GM12878 (cell line): ENCODE results near the gene FCHSD2. TPM values are rescaled to one million over a fixed set of nuclear protein-coding genes. Genes with fewer than 3 reads are reported as not detected.

Experiments used
- ATAC-seq: fragments of 200-7000 bp; cut with Tn5 transposase; 3 replicates; pipeline ENCODE4 v1.9.1; 2020; ENCODE audit warnings: mild to moderate bottlenecking, moderate library complexity
- BruUV-seq: library from RNA; stranded (reverse); fragments of 400-500 nt; replicated peaks from 2 replicates; lab custom pipeline; 2021; lab: Mats Ljungman, UMichigan
- CTCF ChIA-PET: fragments of 300-600 bp; sonication (Branson Sonifier 250); formaldehyde crosslinking; extraction: SDS; loops from one replicate; lab custom pipeline; 2021; ENCODE audit warnings: inconsistent platforms; lab: Yijun Ruan, JAX
- POLR2A ChIA-PET: fragments of 350-600 bp; formaldehyde crosslinking; extraction: SDS; loops from one replicate; lab custom pipeline; 2021; ENCODE audit warnings: inconsistent platforms; lab: Charles Lee
- RAD21 ChIA-PET: fragments of 300-600 bp; sonication (Branson Sonifier 250); formaldehyde crosslinking; loops from one replicate; lab custom pipeline; 2023; ENCODE audit warnings: antibody characterized with exemption; ENCODE audit not compliant: unreplicated experiment; lab: Charles Lee
- SMC1A ChIA-PET: fragments of 300-600 bp; sonication (Branson Sonifier 250); formaldehyde crosslinking; loops from one replicate; lab custom pipeline; 2023; ENCODE audit not compliant: unreplicated experiment, uncharacterized antibody; lab: Charles Lee
- DNase-seq: peaks from one replicate; pipeline ENCODE4 v3.0.0-alpha.2; 2011; ENCODE audit warnings: low read depth, low spot score
- FAIRE-seq: peaks from 3 replicates; lab custom pipeline; 2011; peaks lifted over from hg19 to GRCh38; lab: Jason Lieb, UNC
- H2AFZ ChIP-seq: 2 replicates; pipeline ENCODE4 v1.6.0; 2011; ENCODE audit warnings: low read depth, low read length, control low read depth; ENCODE audit not compliant: control insufficient read depth
- H3K27ac ChIP-seq: 2 replicates; pipeline ENCODE4 v1.5.1; 2011; ENCODE audit warnings: control low read depth; ENCODE audit not compliant: control insufficient read depth, insufficient read depth
- H3K27me3 ChIP-seq, 2 experiments: replicated peaks in 1 of 2; 2 replicates each; pipeline versions ENCODE4 v1.6.0 to v1.6.1; 2011; ENCODE audit warnings: low read length in 1 of 2; ENCODE audit not compliant: control insufficient read depth in 2 of 2, insufficient read depth in 2 of 2
- H3K36me3 ChIP-seq, 2 experiments: 2 replicates each; pipeline ENCODE4 v1.5.1; 2011; ENCODE audit warnings: low read length in 1 of 2; ENCODE audit not compliant: control insufficient read depth in 2 of 2, insufficient read depth in 2 of 2
- H3K4me1 ChIP-seq: 2 replicates; pipeline ENCODE4 v1.6.1; 2011; ENCODE audit warnings: mild to moderate bottlenecking, low read length, moderate library complexity, mixed read lengths; ENCODE audit not compliant: control insufficient read depth, insufficient read depth
- H3K4me2 ChIP-seq: 2 replicates; pipeline ENCODE4 v1.6.0; 2011; ENCODE audit warnings: control low read depth; ENCODE audit not compliant: control insufficient read depth, insufficient read depth
- H3K4me3 ChIP-seq: fragments of 200-600 bp; sonication (generic); 2 replicates; pipeline ENCODE4 v1.5.1; 2016
- H3K79me2 ChIP-seq: 2 replicates; pipeline ENCODE4 v1.6.0; 2011; ENCODE audit warnings: low read length; ENCODE audit not compliant: control insufficient read depth, insufficient read depth
- H3K9ac ChIP-seq: 2 replicates; pipeline ENCODE4 v1.8.0; 2011; ENCODE audit warnings: low read length, control low read depth, mixed read lengths; ENCODE audit not compliant: control insufficient read depth, insufficient read depth
- H3K9me3 ChIP-seq: replicated peaks from 3 replicates; pipeline ENCODE4 v1.5.1; 2011; ENCODE audit warnings: mild to moderate bottlenecking, low read length; ENCODE audit not compliant: control insufficient read depth, insufficient read depth
- H4K20me1 ChIP-seq: 2 replicates; pipeline ENCODE4 v1.6.0; 2011; ENCODE audit not compliant: control insufficient read depth, insufficient read depth
- CBX3 ChIP-seq: fragments of 200-600 bp; sonication (generic); IDR thresholded peaks from 2 replicates; pipeline ENCODE4 v1.6.1; 2016; ENCODE audit warnings: low read depth, borderline replicate concordance
- MEF2A ChIP-seq: IDR thresholded peaks from 2 replicates; pipeline ENCODE4 v1.6.1; 2011; ENCODE audit warnings: low read depth, mild to moderate bottlenecking, low read length, moderate library complexity; ENCODE audit not compliant: insufficient read depth
- MXI1 ChIP-seq: fragments of 150-350 bp; IDR thresholded peaks from 2 replicates; pipeline ENCODE4 v1.6.1; 2011; ENCODE audit warnings: low read depth, mild to moderate bottlenecking, inconsistent platforms, low read length, improper control_type of control experiment
- NBN ChIP-seq: fragments of 450-650 bp; IDR thresholded peaks from 2 replicates; pipeline ENCODE4 v1.6.1; 2016
- NRF1 ChIP-seq: conservative IDR thresholded peaks from 2 replicates; pipeline ENCODE4 v1.6.1; 2011; ENCODE audit warnings: mild to moderate bottlenecking, low read depth, low read length, improper control_type of control experiment
- POLR2AphosphoS5 ChIP-seq: IDR thresholded peaks from 2 replicates; pipeline ENCODE4 v1.6.1; 2011; ENCODE audit warnings: mild to moderate bottlenecking, low read length, inconsistent platforms
- TBL1XR1 ChIP-seq: IDR thresholded peaks from 2 replicates; pipeline ENCODE4 v1.6.1; 2012; ENCODE audit warnings: low read depth, low read length, improper control_type of control experiment
- YBX1 ChIP-seq: fragments of 450-650 bp; IDR thresholded peaks from 2 replicates; pipeline ENCODE4 v1.6.1; 2016; ENCODE audit warnings: antibody characterized with exemption
- WGBS: methylation state at CpG from one replicate; pipeline ENCODE4 v1.1.6; 2016; ENCODE audit warnings: low lambda C conversion rate; ENCODE audit not compliant: insufficient replicate concordance, insufficient coverage; ENCODE audit errors: missing lambda C conversion rate; 5-methylcytosine and 5-hydroxymethylcytosine counted together
- in situ Hi-C: fragments of 300-500 bp; cut with MboI; formaldehyde crosslinking; loops from 9 replicates; pipeline ENCODE4 v1.14.3; 2018; ENCODE audit warnings: mixed read lengths
- intact Hi-C: fragments of 100-400 bp; cut with micrococcal nuclease; formaldehyde crosslinking; loops from one replicate; pipeline ENCODE4 v1.14.2; 2022; ENCODE audit not compliant: unreplicated experiment
- polyA plus RNA-seq, 11 experiments: library from polyadenylated mRNA; depleted of rRNA in 4 of 11; unstranded in 6 of 11; stranded (reverse) in 5 of 11; fragments of >200 nt; fragmentation: Nextera tagmentation in 4 of 11; fragmentation: Illumina TruSeq in 1 of 11; extraction: Ambion mirVana in 4 of 11; extraction: Trizol in 1 of 11; gene quantifications; 1 replicate in 1 of 11; 2 replicates in 10 of 11; pipeline versions ENCODE4 v1.2.1 to v1.2.3, GENCODE V29; 2011 to 2016; ENCODE audit warnings: inconsistent platforms in 2 of 11, missing spikeins in 2 of 11, low read depth in 1 of 11
- total RNA-seq, 4 experiments: library from RNA; depleted of rRNA in 3 of 4; stranded (reverse); fragments of >200 nt in 3 of 4; fragmentation: Illumina TruSeq in 1 of 4; extraction: Trizol in 1 of 4; gene quantifications; 2 replicates each; pipeline versions ENCODE4 v1.2.1 to v1.2.3, GENCODE V29; 2013 to 2021
- TF ChIP-seq, protein P1 (sequence below): IDR thresholded peaks from 2 replicates; pipeline ENCODE4 v1.6.1; 2012; ENCODE audit warnings: mild to moderate bottlenecking, low read depth, low read length

Gene FCHSD2
- total and polyA plus RNA-seq, 10 of the 15 experiments (the other 5 are each of a cell fraction or from before 2014, with no cell fraction given) = 13.2 to 89.8 (median 47.8) TPM

DNA sequence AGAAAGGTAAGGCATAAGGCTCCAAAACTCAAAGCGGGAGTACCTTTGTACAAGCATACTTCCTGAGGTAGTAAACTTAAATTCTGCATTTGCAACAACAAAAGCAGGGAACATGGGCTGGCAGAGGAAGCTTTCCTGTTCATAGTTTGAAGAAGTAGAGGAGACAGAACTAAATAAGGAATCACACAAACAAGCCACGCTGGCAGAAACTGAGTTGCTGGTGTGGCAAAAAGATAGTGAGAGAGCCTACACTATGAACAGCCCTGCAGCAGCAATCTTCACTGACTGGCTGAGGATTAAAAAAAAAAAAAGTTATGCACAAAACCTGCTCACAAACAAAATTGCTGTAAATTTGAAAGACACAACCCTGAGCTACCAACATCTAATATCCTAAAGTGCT lies 46.5 kb downstream of the FCHSD2 start:
- peaks cover 71% of the 10 kb centered on the region for H3K79me2 ChIP-seq
- CTCF ChIA-PET = interaction anchor here (0.7 to 2.0 kb wide), 3 partner anchors 25 to 83 kb away, joined by 3 to 5 read pairs (median 4); no protein-coding TSS in a partner anchor
- WGBS = 81% methylated on average over 2 of the region's 2 CpGs

More for the DNA sequence above, 46.5 kb downstream of the FCHSD2 start:
- RAD21 ChIA-PET = no interaction called here
- H2AFZ ChIP-seq = no peak overlapping the region
- DNase-seq = no peak
- TF ChIP-seq NBN (no peak), CBX3 (no peak), MXI1 (no peak), POLR2AphosphoS5 (no peak), MEF2A (no peak), TBL1XR1 (no peak), YBX1 (no peak), NRF1 (no peak)
- TF ChIP-seq, protein P1, sequence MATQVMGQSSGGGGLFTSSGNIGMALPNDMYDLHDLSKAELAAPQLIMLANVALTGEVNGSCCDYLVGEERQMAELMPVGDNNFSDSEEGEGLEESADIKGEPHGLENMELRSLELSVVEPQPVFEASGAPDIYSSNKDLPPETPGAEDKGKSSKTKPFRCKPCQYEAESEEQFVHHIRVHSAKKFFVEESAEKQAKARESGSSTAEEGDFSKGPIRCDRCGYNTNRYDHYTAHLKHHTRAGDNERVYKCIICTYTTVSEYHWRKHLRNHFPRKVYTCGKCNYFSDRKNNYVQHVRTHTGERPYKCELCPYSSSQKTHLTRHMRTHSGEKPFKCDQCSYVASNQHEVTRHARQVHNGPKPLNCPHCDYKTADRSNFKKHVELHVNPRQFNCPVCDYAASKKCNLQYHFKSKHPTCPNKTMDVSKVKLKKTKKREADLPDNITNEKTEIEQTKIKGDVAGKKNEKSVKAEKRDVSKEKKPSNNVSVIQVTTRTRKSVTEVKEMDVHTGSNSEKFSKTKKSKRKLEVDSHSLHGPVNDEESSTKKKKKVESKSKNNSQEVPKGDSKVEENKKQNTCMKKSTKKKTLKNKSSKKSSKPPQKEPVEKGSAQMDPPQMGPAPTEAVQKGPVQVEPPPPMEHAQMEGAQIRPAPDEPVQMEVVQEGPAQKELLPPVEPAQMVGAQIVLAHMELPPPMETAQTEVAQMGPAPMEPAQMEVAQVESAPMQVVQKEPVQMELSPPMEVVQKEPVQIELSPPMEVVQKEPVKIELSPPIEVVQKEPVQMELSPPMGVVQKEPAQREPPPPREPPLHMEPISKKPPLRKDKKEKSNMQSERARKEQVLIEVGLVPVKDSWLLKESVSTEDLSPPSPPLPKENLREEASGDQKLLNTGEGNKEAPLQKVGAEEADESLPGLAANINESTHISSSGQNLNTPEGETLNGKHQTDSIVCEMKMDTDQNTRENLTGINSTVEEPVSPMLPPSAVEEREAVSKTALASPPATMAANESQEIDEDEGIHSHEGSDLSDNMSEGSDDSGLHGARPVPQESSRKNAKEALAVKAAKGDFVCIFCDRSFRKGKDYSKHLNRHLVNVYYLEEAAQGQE = no peak
- no peaks in the 10 kb centered on the region for H4K20me1 ChIP-seq
- H3K36me3 ChIP-seq = peaks cover 11 to 19% of the 10 kb centered on the region in 2 experiments
- H3K27me3 ChIP-seq = no peaks in the 10 kb centered on the region
- BruUV-seq = no TSS peak
- no peak for FAIRE-seq
- H3K9me3 ChIP-seq = no peaks in the 10 kb centered on the region; the same call in 1 of the 3 replicates
- no peak overlapping the region for H3K4me2 ChIP-seq
- POLR2A ChIA-PET = interaction anchor here (0.7 kb wide), 1 partner anchor 154 kb away, joined by 3 read pairs; no protein-coding TSS in a partner anchor
- H3K4me1 ChIP-seq = peaks cover 3% of the 10 kb centered on the region
- ATAC-seq = no peak
- no peak overlapping the region for H3K27ac ChIP-seq
- in situ Hi-C loops (no loop called here), intact Hi-C loops (no loop called here)
- no peak overlapping the region for H3K4me3 ChIP-seq
- no peak overlapping the region for H3K9ac ChIP-seq
- SMC1A ChIA-PET = interaction anchor here (0.6 to 0.9 kb wide), 3 partner anchors 39 to 138 kb away, joined by 3 read pairs; no protein-coding TSS in a partner anchor
